Vein endothelial cell (primary cell): Measurements from ENCODE around the gene MCUB. TPM values are rescaled to one million over a fixed set of nuclear protein-coding genes. Genes with fewer than 3 reads are reported as not detected.

Source experiments
- small RNA-seq: library from RNA; depleted of rRNA; stranded (forward); fragments of <200 nt; gene quantifications from one replicate; pipeline ENCODE3, GENCODE V24; 2012
- total RNA-seq: library from RNA; depleted of rRNA; stranded (reverse); fragments of >200 nt; gene quantifications from 2 replicates; pipeline ENCODE4 v1.2.3, GENCODE V29; 2012

Gene MCUB, protein sequence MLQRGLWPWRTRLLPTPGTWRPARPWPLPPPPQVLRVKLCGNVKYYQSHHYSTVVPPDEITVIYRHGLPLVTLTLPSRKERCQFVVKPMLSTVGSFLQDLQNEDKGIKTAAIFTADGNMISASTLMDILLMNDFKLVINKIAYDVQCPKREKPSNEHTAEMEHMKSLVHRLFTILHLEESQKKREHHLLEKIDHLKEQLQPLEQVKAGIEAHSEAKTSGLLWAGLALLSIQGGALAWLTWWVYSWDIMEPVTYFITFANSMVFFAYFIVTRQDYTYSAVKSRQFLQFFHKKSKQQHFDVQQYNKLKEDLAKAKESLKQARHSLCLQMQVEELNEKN
- 38.9 and 54.5 TPM in 2 replicates for total RNA-seq

DNA sequence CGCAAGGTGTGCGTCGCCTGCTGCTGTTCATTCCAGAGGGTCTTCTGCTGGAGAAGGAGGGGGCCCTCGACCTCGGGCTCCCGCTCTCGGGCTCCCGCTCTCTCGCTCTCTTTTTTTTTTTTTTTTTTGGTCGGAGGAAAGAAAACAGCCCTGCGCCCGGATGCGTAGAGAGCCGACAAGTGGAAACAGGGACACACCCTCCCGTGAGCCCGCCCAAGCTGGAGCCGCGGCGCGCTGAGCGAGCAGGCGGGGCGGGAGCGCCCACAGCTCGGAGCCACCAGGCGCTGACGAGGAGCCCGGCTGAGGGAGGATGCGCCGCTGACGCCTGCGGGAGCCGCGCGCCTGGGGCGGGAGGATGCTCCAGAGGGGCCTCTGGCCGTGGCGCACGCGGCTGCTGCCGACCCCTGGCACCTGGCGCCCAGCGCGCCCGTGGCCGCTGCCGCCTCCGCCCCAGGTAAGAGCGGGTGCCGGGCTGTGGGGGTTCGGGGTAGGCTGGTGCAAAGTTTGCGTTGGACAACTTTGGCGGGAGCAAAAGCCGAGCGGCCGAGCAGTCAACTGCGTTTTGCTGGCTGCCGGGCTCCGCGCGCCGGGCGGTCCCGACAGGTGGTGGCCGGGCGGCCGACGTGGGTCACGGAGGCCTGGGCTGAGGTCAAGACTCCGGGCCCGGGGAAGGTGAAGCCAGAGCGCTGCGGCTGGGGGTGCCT, at the start of gene MCUB:
MCUB (plus strand) TSS at position 264 of the 704 bp plus-strand sequence; CDS start at position 356, 92 bp downstream.

DNA sequence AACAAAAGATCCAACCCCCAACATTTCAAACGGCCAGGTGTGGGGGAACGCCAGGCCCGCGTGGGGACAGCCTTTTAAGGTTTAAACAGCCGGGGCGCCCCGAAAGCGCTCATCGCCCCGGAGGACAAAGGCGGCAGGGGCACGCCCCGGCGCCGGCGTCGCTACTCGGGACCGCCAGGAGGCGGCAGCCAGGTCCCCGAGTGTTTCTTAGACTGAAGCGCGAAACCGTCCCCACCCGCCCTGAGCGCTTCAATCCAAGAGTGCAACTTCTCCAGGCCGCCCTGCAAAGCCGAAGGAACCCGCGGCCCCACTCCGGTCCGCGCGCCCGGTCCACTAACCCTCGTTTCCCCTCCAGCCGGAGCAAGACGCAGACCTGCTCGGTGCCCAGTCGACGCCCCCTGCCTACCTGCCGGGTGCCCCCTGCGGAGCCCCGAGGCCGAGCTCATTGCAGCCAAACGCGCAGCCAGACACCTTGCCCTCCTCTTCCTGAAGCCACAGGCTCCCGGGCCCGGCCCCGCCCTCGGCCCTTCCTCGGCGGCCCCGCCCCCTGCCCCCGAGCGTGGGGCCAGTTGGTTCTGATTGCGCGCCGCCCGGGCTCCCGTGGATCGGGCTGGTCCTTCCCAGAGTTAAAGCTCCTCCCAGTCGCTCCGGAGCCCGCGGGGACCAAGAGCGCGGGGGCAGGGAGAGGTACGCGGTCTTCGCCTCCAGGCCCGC, 143.1 kb downstream of the MCUB start, which contains the start of gene CASP6:
CASP6 (minus strand) TSS at position 496 of the 714 bp plus-strand sequence; CDS start at position 446, 50 bp downstream.

DNA sequence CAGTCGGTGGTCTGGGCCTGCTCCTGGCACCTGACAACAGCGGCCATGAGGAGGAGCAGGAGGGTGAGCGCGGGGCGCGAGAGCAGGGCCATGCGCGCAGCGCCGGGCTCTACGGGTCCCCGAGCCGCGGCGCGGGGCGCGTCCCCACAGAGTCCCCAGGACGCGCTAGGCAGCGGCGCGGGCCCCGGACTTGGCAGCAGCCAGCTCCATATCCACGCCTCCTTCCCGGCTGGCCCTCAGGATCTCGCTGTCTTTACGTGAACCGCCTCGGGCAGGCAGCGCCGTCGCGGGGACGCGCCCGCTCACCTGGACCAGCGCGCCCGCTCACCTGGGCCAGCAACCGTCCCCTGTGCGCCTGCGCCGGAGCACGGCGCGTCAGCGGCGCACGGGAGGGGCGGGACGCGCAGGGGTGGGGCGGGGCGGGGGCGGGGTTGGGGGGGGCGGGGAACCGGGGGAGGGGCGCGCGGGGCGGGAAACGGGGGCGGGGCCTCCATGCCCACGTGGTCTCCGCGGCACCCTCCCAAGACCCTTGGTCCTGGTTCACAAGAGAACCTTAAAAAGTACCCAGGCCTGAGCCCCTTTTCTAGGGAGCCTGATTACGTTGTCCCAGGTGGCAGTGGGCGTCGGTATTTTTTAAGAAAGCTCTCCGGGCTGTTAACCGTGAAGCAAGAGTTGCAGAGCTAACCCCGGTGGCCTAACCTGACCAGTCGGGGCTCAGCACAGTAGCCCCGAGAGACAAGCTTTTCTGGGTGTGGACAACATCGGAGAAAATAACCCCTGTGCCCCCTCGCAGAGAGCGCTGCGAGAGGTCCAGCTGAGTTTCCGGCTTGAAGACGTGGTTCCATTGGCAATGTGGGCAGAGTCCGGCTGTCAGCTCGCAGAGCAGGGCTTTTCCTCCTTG, 169.9 kb downstream of the MCUB start, which contains the start of gene PLA2G12A:
PLA2G12A (minus strand) TSS at position 353 of the 901 bp plus-strand sequence; CDS start at position 92, 261 bp downstream.

Small RNA genes lying within 50 kb of the gene (small RNA-seq; reads per million reads assigned to genes)
- gene HIGD1AP14, result not detected

Other genes starting within 250 kb of the MCUB start
- 27.8 and 31.3 TPM in 2 replicates for gene SEC24B, start 126.4 kb upstream of the MCUB start, total RNA-seq
- 36.6 and 44.4 TPM in 2 replicates for gene CASP6, start 143.2 kb downstream of the MCUB start, total RNA-seq
- 7.7 and 8.8 TPM in 2 replicates for gene PLA2G12A, start 169.8 kb downstream of the MCUB start, total RNA-seq
- gene CFI, start 241.8 kb downstream of the MCUB start, total RNA-seq, result 47.0 and 48.1 TPM in 2 replicates